NCI-H460 (cell line): ENCODE results near the gene UPF3A. TPM values are rescaled to one million over a fixed set of nuclear protein-coding genes. Genes with fewer than 3 reads are reported as not detected.
A peak's percentile ranks its signal among the peaks of the same experiment; 100 is the strongest.
"Not testable (repeated sequence)": the region's sequence is repeated elsewhere in the genome, so short reads cannot be mapped to it uniquely, and the experiment has no call there.

ENCODE experiments used
- DNase-seq: peaks from one replicate; pipeline ENCODE4 v3.0.0-alpha.2; 2016; ENCODE audit warnings: low read depth; ENCODE audit errors: extremely low read depth
- total RNA-seq: library from RNA; depleted of rRNA; stranded (reverse); fragments of >200 nt; shearing (Covaris generic); gene quantifications from 2 replicates; pipeline ENCODE4 v1.2.3, GENCODE V29; 2014

Gene UPF3A
- total RNA-seq, 1 experiment from 2014 or later = 27.2 TPM

DNA sequence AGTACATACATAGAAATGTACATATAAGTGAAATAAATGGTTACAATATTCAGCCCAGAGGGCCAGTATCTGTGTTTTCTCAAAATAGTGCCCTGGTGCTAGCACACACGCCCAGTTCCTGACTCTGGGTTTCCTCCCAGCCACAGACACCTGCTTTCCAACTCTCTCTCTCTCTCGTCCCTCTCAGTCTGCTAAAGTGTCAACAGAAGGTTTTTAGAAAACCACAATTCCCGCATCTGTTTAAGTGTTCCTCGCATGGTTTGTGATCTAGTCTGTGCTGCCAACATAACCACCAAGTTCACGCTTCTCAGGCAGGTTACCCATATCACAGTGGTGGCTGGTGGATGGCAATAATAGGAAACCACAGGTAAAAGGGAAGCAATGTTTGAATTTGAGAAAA lies 17.8 kb upstream of the UPF3A start:
- DNase-seq = no peak

DNA sequence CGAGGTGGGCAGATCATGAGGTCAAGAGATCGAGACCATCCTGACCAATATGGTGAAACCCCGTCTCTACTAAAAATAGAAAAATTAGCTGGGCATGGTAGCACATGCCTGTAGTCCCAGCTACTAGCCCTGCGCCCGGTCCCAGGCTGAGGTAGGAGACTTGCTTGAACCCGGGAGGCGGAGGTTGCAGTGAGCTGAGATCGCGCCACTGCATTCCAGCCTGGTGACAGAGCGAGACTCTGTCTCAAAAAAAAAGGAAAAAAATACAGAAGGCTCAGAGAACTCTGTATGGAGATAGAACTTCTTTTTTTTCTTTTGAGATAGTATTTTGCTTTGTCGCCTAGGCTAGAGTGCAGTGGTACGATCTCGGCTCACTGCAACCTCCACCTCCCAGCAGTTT lies 17.1 kb upstream of the UPF3A start:
- DNase-seq = not testable (repeated sequence)

DNA sequence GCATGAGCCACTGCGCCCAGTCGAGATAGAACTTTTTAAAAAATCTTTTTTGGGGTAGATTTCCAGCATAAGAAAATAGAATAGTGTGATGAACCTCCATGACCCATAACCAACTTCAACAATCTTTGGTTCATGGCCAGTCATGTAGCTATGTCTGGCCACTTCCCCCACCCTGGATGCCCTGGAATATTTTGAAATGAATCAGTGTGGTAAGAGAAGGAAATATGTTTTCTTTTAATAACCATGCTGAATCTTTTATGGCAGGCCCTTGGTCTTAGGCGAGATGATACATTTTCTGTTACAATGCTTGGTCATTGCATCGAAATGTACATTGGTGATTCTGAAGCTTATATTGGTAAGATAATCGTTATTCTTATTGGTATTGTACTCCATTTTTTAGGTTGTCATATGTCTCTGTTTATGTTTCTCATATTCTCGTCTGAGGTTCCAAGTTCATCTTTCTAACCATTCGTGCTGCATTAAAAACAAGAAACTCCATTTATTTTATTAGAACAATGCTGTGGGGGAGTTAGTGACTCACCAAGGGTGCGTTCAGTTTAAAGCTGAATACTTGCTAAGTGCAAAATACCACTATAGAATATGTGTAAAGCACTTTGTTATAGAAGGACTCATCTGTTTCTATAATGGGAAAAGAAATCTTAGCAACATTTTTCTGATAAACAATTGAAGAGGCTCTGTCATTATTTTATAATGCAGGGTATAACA lies 16.4 kb upstream of the UPF3A start:
- no peak for DNase-seq

DNA sequence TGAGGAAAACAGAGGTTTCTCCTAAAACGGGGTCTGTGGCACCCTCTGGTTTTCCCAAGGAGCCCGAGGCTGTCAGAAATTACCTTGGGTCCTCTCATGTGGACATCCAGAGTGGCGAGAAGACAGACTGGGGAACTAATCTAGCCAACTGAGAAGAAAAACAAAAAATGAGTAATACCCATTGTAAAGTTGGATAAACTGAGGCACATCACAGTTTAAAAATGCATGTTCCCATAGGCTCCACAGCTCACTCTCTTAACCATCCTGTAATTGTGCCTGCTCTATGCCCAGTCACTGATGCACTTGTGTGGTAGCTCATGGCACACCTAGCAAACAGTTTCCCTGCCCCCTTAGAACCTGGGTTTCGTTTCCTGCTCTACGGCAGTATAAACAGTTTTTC lies 15.2 kb upstream of the UPF3A start:
- no peak for DNase-seq

DNA sequence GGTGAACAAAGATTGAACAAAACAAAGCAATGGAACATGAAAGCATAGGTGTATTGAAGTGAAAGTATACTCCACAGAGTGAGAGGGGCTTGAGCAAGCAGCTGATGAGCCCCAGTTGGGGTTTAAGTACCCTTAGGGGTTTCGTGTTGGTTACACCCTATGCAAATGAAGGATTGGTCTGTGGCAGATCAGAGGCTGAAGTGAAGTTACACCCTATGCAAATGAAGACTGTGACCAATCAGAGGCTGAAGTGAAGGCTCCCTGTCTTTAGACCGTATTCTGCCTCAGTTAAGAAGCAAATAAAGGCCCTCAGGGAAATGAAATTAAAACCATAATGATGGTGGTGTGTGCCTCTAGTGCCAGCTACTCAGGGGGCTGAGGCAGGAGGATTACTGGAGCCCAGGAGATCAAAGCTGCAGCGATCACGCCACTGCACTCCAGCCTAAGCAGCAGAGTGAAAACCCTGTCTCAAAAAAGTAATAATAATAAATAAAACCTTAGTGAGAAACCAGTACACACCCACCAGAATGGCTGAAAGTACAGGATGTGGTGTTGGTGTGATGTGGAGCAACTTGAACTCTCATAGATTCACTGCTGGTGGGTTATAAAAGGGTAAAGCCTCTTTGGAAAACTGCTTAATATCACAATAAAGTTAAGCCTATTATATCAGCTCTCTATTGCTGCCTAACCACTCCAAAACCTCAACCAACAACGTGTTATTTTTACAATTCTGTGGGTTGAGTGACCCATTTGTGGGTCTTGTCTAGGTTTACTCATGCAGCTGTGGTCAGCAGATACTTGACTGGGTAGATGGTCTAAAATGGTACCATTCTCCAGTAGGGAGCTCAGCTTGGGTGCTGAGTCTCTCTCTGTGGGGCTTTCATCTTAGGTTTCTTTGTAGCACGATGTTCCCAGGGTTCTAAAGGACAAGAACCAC lies 12.8 kb upstream of the UPF3A start:
- DNase-seq = no peak

DNA sequence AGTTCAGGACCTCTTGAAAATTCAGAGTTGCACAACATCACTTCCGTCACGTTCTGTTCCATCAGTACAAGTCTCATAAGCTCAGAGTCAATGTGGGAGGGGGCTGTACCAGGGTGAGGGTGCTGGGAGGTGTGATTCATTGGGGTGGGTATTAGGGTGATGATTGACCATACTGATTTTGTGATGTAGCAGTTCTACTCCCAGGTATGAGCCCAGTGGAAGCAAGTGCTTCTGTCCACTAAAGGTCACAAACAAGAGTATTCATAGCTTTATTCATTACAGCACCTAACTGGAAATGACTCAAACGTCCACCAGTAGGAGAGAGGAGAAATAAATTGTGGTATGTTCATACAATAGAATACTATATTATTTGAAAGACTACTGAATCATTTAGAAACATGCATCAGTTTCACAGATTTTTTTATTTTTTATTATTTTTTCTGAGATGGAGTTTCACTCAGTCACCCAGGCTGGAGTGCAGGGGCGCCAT lies 12.1 kb upstream of the UPF3A start:
- DNase-seq = no peak

DNA sequence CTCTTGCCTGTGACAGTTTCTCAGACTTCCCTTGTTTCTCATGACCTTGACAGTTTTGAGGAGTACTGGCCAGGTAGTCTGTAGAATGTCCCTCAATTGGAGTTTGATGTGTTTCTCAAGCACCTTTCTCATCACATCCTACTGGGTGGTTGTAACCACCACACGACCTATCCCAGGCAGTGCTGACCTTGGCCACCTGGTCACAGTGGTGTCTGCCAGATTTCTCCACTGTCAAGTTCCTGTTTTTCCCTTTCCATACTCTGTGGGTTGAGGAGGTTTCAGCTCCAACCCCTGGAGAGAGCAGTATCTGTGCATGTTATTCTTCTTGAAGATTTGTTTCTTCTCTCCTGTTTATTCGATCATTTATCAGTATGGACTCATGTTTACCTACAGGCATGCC lies 8.4 kb upstream of the UPF3A start:
- no peak for DNase-seq

DNA sequence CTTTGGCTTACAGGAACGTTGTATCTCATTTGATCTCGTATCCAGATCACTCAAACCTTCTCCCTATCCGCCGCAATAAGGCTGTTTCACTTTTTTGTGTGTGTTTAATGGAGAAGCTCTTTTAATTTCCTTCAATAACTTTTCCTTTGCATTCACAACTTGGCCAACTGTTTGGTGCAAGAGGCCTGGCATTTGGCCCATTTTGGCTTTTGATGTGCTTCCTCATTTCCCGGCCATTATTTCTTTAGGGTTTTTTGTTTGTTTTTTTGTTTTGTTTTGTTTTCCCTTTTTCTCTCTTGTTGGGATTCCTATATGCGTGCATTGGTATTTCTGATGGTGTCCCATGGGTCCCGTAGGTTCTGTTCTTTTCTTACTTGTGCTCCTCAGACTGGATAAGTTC lies 6.1 kb upstream of the UPF3A start:
- DNase-seq = no peak

DNA sequence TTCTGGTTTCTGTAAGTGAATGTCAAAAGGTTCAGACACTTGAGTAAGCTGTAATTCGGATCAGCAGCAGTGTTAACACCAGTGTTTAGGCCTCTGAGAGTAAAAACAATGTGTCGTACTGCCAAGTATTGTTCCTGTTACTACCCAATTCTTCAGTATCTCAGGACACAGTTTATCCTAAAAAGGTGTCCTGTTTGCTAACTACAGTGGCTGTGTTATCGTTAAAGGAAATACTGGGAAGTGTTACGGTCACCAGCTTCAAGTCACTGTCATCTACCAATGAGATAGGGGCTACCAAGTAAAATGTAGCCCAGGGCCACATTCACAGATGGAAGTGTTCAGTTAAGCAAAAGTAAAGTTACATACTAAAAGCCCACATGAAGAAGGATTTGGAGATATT lies 2.3 kb upstream of the UPF3A start:
- DNase-seq = no peak

DNA sequence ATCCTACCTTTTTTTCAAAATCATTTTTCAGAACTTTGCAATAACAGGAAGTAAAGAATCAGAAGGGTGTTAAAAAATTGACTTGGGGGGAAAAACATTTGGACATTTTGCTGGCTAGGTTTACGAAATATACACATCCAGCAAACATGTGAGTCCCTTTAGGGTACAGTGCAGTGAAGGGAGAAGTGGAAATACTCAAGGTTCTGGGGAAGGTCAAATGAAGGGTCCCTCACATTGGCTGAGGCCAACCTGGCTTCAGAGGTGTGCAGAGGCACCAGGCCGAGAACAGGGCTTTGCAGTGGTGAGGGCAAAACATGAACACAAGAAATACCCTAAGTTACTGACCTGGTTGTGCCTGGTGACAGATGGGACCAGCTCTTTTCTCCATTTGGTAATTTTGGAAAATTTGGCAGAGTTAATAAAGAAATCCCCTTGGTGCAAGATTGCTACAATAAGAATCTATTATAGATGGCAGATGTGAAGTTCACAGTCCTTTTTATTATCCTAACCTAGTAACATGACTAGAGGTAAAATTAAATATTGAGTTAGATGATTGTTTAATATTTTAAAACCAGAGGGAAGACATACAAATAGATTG lies 1.5 kb upstream of the UPF3A start:
- no peak for DNase-seq

DNA sequence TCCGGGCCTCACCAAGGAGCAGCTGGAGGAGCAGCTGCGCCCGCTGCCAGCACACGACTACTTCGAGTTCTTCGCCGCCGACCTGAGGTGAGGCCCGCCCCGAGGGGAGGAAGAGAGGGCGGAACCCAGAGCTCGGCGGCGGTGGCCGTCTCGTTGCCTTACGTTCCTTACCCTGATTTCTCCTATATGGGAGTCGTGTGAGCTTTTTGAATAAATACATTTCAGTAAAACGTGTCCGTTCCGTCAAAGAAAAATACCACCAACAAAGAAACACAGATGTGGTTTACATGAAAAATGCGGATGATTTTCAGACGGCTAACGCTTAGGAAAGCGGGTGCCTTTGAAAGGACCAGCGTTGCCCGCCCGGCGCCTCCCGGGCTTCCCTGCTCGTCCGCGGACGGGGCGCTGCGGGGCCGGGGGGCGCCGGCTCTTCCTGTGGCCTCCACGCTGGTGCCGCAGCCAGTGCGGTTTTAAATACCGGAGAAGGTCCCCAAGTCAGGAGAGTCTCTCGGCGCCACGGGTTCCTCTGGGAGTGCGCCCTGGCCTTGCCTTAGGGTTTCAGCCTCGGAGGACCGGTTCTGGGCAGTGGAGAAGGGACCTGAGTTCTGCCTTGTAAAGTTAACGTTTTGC lies 755 bp downstream of the UPF3A start:
- peak; percentile 37 for DNase-seq

DNA sequence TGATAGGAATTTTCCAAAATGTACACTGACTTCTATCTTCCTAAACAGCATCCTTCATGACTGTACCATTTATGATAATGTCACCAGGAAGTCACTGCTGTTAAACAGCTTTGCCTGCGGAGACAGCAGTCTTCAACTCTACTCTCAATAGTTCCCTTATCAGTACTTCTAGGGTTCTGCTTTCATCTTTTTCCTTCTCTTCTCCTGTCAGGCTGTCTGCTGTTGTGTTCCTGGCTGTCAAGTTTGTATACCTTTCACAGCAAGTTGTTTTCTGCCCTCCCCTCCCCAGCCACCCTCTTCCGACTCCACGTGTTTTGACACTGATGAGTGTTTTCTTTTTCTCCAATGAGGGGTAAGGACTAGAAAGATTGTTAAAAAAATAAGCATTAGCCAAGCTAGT lies 2.2 kb downstream of the UPF3A start:
- no peak for DNase-seq

DNA sequence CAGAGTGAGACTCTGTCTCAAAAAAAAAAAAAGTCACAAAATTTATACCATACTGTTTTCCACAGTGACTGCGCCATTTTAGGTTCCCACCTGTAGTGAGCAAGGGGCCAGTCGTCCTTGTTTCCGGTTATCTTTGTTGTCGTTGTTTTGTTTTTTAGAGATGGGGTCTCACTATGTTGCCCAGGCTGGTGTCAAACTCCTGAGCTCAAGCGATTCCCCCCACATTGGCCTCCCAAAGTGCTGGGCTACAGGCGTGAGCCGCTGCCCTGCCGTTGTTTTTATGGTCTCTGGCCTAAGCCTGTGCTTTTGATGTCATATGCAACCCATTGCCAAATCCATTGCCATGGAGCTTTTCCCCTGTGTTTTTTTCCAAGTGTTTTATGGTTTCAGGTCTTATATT lies 3.3 kb downstream of the UPF3A start:
- DNase-seq = no peak

DNA sequence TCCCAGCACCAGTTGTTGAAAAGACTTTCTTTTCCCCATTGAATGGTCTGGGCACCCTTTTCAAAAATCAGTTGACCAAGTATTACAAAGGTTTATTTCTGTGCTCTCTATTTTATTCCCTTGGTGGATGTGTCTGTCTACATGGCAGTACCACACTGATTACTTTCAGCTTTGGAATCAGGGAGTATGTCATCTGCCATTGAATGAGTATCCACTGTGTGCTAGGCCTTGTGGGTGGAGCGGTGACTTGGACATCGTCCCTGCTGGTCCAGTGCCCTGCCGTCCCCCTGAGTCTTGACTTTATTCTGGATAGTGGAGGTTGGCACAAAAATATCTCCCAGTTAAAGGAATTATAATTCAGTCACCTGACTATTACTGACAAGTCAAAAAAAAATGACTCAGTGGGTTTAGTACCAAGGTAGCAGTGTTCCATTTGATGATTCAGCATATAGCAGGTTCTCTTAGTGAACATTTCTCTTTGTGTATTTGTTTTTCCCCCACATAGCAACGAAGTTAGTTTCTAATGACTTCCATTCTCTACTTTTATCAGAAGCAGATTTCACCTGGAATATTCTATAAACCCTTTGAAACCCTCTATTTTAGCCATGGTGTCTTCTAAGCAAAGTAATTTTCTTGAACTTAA lies 3.9 kb downstream of the UPF3A start:
- DNase-seq = no peak

DNA sequence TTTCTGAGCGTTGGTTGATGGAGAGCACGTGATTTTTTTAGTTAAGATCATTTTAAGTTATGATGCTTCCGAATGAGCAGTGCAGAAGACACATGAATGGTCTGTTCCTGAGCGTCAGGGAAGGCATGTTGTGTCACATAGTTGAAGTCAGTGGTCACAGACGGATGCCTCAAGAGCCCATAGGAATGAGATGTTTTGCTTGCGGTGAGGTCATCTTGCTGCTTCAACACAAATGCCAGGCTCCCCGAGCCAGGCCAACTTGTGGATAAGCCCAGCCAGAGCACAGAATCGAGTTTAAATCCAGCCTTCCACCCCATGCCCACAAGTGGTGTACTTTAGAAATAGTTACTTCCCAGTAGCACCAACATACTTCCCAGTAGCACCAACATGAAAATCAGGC lies 5.4 kb downstream of the UPF3A start:
- no peak for DNase-seq

DNA sequence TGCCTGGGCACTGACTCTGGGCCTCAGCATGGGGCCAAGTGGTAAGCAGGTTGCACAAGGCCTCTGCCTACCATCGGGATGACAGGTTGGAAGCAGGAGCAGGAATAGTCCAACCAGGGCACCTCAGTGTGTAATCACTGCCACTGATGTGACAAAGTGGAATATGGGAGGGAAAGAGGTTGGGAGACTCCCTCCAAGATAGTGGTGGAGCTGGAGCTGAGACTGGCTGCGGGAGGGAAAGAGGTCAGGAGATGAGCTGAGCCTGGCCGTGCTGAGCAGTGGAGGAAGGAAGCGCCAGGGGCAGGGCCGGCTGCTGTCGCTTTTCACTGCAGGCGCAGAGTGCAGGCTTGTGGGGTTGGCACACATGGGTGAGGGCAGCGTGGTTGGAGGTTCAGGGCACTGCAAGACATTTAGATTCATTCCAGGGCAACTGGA lies 6.8 kb downstream of the UPF3A start:
- no peak for DNase-seq

DNA sequence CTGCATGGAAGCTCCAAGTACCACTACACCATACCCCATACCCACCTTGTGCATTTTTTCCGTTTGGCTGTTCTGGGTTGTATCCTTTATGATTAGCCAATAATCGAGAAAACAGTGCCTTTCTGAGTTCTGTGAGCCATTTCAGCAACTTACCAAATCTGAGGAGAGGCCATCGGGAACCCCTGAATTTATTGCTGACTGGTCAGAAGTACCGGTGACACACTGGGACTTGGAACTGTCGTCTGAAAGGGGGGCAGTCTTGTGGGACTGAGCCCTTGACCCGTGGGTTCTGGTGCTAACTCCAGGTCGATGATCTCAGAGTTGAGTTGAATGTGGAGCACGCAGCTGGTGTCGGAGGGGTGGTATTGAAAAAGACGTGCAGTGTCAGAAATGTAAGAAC lies 15.0 kb downstream of the UPF3A start:
- DNase-seq = no peak

DNA sequence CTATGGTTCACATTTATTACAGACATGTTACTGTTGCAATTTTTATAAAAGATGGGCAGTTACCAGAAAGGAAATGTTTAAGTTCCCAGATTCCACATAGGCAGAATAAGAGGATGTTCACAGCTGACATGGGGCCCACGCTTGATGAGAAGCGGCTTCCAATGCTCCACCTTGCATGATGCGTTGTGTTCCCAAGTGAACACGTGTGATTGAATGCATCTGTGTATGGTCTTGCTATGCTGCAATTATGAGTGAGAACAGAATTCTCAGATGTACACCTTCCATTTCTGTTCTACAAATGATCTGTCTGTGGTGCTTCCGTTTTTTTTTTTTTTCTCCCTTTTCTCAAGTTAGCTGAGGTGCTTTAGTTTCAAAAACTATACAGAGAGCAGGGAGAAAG lies 15.5 kb downstream of the UPF3A start:
- DNase-seq = no peak

DNA sequence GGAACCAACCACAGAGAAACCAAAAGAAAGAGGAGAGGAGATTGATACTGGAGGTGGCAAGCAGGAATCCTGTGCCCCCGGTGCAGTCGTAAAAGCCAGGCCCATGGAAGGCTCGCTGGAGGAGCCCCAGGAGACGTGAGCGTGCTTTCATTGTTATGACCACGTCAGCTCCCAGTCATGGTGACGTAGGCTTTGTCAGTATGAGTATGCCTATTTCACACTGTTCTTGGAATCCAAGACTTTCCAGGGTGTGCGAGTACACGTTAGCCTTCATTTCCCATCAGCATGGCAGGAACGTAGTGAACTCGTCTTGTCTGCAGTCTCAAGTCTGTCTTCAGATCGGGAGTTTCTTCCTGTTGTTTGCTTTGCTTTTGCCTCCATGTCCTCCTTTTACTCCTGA lies 17.5 kb downstream of the UPF3A start:
- no peak for DNase-seq

DNA sequence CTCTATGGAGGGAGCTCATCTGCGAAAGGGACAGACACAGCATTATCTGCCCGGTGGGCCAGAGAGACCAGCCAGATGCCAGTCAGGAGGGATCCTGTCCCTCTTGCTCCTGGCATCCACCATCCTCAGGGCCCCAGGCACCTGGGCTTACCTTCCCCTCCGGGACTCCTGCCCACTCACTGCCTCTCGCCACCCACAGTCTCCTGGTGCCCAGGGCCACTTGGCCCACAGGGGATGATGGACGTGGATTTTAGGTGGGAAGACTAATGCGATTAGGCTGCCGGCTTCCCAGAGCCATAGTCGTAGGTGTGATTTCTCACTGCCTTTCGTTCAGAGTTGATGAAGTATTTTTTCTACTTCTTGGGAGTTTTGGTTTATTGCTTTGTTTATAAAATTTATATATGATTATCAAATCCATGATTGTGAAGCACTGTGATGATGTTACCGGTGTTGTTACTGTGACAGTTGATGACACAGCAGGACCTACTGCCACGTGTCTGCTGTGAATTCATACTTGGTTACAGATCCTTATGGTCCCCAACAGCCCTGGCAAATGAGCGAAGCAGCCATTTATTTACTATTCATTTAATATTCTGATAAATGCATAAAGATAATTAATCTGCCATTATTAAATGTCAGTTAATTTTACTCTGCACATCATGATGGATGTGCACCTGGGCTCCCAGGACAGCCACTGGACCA lies 18.4 kb downstream of the UPF3A start:
- no peak for DNase-seq
